Effector CD4-positive, alpha-beta T cell (primary cell): Measurements from ENCODE around the gene MAN1C1.

Experiments
- DNase-seq: peaks from one replicate; pipeline ENCODE4 v3.0.0-alpha.2; 2020

MAN1C1 gene

DNA sequence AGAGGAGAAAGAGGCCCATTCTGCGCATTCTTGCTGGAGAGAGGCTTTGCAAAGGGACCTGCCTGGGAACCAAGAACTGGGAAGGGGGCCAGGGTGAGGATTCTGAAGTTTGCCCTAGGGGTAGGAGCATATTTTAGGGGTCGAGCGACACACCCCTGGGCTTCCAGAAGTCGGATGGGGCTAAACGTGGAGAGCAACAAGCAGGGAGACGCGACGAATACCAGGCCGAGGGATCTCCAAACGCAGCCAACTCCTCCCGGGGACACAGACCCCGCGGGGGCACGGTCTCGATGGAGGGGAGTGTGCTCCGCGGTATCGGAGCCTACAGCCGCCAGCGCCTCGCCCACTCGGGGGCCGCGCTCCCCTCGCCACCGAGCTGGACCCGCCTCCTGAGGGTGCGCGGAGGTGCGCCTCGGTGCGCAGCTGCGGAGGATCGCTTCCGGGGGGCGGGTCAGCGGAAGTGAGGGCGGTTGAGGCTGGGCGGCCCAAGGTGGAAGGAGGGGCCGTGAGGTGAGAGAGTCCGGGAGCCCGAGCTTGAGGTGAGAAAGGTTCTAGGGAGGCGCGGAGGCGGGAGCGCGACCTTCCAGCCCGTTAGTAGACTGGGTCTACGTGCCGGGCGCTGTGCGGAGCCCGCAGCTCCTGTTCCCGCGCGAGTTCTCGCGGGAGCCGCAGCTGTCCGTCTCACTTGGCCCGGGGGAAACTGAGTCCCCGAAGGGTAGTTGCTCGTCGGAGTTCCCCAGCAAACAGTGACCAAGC is 203.1 kb downstream of the MAN1C1 start, which contains the start of gene MTFR1L:
MTFR1L (plus strand) TSS at position 464 of the 756 bp plus-strand sequence. CDS start 3,151 bp downstream, outside the sequence.
- DNase-seq: peak; percentile 88

GRCh38 chr1:25820247-25821111 is 203.9 kb downstream of the MAN1C1 start:
- peak; percentile 60 for DNase-seq

DNA sequence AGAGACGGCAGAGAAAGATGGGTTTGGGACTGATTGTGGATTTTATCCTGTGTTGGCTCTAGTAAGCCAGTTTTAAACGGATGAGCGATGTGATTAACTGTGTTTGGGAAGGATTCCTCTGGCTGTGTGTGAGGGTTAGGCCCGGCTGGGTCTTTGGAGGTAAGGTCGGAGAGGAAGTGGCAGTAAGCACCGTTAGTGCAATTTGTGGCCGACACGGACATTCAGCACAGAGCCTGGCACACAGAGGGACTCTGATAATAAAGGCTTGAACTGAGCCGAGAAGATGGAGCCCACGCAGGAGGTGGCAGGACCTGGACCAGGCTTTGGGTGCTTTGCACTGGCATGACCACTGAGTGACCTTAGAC is 204.5 kb downstream of the MAN1C1 start:
- DNase-seq: no peak

GRCh38 chr1:25821630-25822091 is 205.1 kb downstream of the MAN1C1 start:
- no peak for DNase-seq

- no peak for DNase-seq
These were observed 209.0 kb downstream of the MAN1C1 start for GRCh38 chr1:25825605-25826004.

DNA sequence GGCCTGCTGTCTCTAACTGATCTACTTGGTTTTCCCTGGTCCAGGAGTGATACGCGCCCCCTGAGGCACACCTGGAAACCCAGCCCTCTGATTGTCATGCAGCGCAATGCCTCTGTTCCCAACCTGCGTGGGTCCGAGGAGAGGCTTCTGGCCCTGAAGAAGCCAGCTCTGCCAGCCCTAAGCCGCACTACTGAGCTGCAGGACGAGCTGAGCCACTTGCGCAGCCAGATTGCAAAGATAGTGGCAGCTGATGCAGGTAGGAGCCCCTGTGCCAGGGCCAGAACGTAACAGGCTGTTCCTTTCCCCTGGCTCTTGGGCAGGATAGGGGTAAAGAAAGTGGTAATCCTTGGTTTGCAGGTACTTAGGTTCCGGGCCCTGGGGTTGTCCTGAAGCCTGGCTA is 210.0 kb downstream of the MAN1C1 start:
- DNase-seq: no peak

GRCh38 chr1:25828491-25828890 is 211.9 kb downstream of the MAN1C1 start:
- DNase-seq: no peak

- DNase-seq: no peak
These were observed 212.5 kb downstream of the MAN1C1 start for GRCh38 chr1:25829046-25829445.

GRCh38 chr1:25831569-25832196 is 215.1 kb downstream of the MAN1C1 start:
- DNase-seq: no peak

GRCh38 chr1:25832336-25833037 is 215.9 kb downstream of the MAN1C1 start:
- DNase-seq: no peak

GRCh38 chr1:25833158-25833557 is 216.6 kb downstream of the MAN1C1 start:
- no peak for DNase-seq
